PC-9 (cell line): Measurements from ENCODE around the gene TIRAP. TPM values are rescaled to one million over a fixed set of nuclear protein-coding genes. Genes with fewer than 3 reads are reported as not detected.

Source experiments
- BruUV-seq: library from RNA; stranded (reverse); fragments of 400-500 nt; replicated peaks from 2 replicates; lab custom pipeline; 2021; lab: Mats Ljungman, UMichigan
- CTCF ChIA-PET: fragments of 300-600 bp; sonication (Branson Sonifier 250); formaldehyde crosslinking; loops from one replicate; lab custom pipeline; 2022; ENCODE audit warnings: antibody characterized with exemption; lab: Charles Lee
- POLR2A ChIA-PET: fragments of 300-600 bp; sonication (Branson Sonifier 250); formaldehyde crosslinking; loops from one replicate; lab custom pipeline; 2022; ENCODE audit warnings: antibody characterized with exemption; ENCODE audit not compliant: unreplicated experiment; lab: Charles Lee
- DNase-seq, 2 experiments: peaks; one replicate each; pipeline versions ENCODE4 v3.0.0 to v3.0.0-alpha.2; 2015 to 2022; ENCODE audit warnings: mixed read lengths in 1 of 2
- H2AFZ ChIP-seq: fragments of 200-600 bp; sonication (generic); 2 replicates; pipeline ENCODE4 v1.8.1; 2017; ENCODE audit warnings: antibody characterized with exemption
- H3F3A ChIP-seq: fragments of 200-600 bp; sonication (generic); 2 replicates; pipeline ENCODE4 v1.8.1; 2017; ENCODE audit warnings: antibody characterized with exemption, mild to moderate bottlenecking, low read depth; ENCODE audit not compliant: insufficient read depth
- H3K27ac ChIP-seq: fragments of 200-600 bp; sonication (generic); 2 replicates; pipeline ENCODE4 v1.6.1; 2016; ENCODE audit warnings: mixed run types
- H3K27me3 ChIP-seq: fragments of 200-600 bp; sonication (generic); 2 replicates; pipeline ENCODE4 v1.6.1; 2016; ENCODE audit warnings: low read depth, mixed run types; ENCODE audit not compliant: insufficient read depth
- H3K36me3 ChIP-seq: fragments of 200-600 bp; sonication (generic); 2 replicates; pipeline ENCODE4 v1.6.1; 2016; ENCODE audit warnings: low read depth, mixed run types
- H3K4me1 ChIP-seq: fragments of 200-600 bp; sonication (generic); replicated peaks from 2 replicates; pipeline ENCODE4 v1.6.1; 2016; ENCODE audit warnings: mixed run types; ENCODE audit not compliant: insufficient read depth
- H3K4me2 ChIP-seq: fragments of 200-600 bp; sonication (generic); 2 replicates; pipeline ENCODE4 v1.6.1; 2017; ENCODE audit warnings: mixed run types
- H3K4me3 ChIP-seq: fragments of 200-600 bp; sonication (generic); 2 replicates; pipeline ENCODE4 v1.6.1; 2016; ENCODE audit warnings: mixed run types
- H3K79me2 ChIP-seq: fragments of 200-600 bp; sonication (generic); 2 replicates; pipeline ENCODE4 v1.6.1; 2017; ENCODE audit warnings: low read depth, mixed run types
- H3K9me2 ChIP-seq: fragments of 200-600 bp; sonication (generic); 2 replicates; pipeline ENCODE4 v1.8.1; 2017; ENCODE audit warnings: mild to moderate bottlenecking; ENCODE audit not compliant: insufficient read depth
- H3K9me3 ChIP-seq: fragments of 200-600 bp; sonication (generic); 2 replicates; pipeline ENCODE4 v1.8.1; 2016; ENCODE audit warnings: low read depth; ENCODE audit not compliant: insufficient read depth
- H4K20me1 ChIP-seq: fragments of 200-600 bp; sonication (generic); 2 replicates; pipeline ENCODE4 v1.8.1; 2017; ENCODE audit not compliant: insufficient read depth
- EZH2 ChIP-seq: fragments of 200-600 bp; sonication (generic); IDR thresholded peaks from 2 replicates; pipeline ENCODE4 v1.8.0; 2017; ENCODE audit warnings: antibody characterized with exemption, low read depth
- intact Hi-C: fragments of 100-400 bp; cut with micrococcal nuclease; formaldehyde crosslinking; loops from one replicate; pipeline ENCODE4 v1.10.0; 2022; ENCODE audit not compliant: unreplicated experiment
- total RNA-seq: library from RNA; stranded (reverse); gene quantifications from 2 replicates; pipeline ENCODE4 v1.2.3, GENCODE V29; 2021
- TF ChIP-seq, protein P1 (sequence below): fragments of 200-600 bp; sonication (generic); conservative IDR thresholded peaks from 2 replicates; pipeline ENCODE4 v1.6.1; 2017; ENCODE audit warnings: mixed run types, antibody characterized with exemption, mild to moderate bottlenecking, moderate library complexity

The TIRAP gene
- total RNA-seq, 1 experiment from 2014 or later, result 12.7 TPM

GRCh38 chr11:126328001-126328390, 45.1 kb downstream of the TIRAP start:
- CTCF ChIA-PET, result no interaction called here
- no peaks in the 10 kb centered on the region for H3F3A ChIP-seq
- no peak overlapping the region for H2AFZ ChIP-seq
- POLR2A ChIA-PET, result no interaction called here
- no peaks in the 10 kb centered on the region for H3K79me2 ChIP-seq
- H3K36me3 ChIP-seq, result no peaks in the 10 kb centered on the region
- H3K27ac ChIP-seq, result no peak overlapping the region
- no peak overlapping the region for H3K4me2 ChIP-seq
- BruUV-seq, result no TSS peak
- intact Hi-C loops, result no loop called here
- no peaks in the 10 kb centered on the region; the same call in 1 of the 2 replicates for H3K4me1 ChIP-seq
- no peak for DNase-seq
- H3K9me3 ChIP-seq, result no peaks in the 10 kb centered on the region
- no peak overlapping the region for H3K4me3 ChIP-seq
- no peaks in the 10 kb centered on the region for H3K9me2 ChIP-seq
- no peaks in the 10 kb centered on the region for H3K27me3 ChIP-seq
- TF ChIP-seq, protein P1, sequence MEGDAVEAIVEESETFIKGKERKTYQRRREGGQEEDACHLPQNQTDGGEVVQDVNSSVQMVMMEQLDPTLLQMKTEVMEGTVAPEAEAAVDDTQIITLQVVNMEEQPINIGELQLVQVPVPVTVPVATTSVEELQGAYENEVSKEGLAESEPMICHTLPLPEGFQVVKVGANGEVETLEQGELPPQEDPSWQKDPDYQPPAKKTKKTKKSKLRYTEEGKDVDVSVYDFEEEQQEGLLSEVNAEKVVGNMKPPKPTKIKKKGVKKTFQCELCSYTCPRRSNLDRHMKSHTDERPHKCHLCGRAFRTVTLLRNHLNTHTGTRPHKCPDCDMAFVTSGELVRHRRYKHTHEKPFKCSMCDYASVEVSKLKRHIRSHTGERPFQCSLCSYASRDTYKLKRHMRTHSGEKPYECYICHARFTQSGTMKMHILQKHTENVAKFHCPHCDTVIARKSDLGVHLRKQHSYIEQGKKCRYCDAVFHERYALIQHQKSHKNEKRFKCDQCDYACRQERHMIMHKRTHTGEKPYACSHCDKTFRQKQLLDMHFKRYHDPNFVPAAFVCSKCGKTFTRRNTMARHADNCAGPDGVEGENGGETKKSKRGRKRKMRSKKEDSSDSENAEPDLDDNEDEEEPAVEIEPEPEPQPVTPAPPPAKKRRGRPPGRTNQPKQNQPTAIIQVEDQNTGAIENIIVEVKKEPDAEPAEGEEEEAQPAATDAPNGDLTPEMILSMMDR, result no peak
- no peaks in the 10 kb centered on the region for H4K20me1 ChIP-seq

- no peaks in the 10 kb centered on the region for H4K20me1 ChIP-seq
- no peak overlapping the region for H2AFZ ChIP-seq
- DNase-seq, result no peak
- no peaks in the 10 kb centered on the region for H3K36me3 ChIP-seq
- no TSS peak for BruUV-seq
- H3K9me2 ChIP-seq, result no peaks in the 10 kb centered on the region
- no peak overlapping the region for H3K4me3 ChIP-seq
- no peaks in the 10 kb centered on the region for H3K27me3 ChIP-seq
- no peak overlapping the region for H3K4me2 ChIP-seq
- H3K27ac ChIP-seq, result no peak overlapping the region
- POLR2A ChIA-PET, result no interaction called here
- H3K79me2 ChIP-seq, result no peaks in the 10 kb centered on the region
- CTCF ChIA-PET, result no interaction called here
- H3K9me3 ChIP-seq, result no peaks in the 10 kb centered on the region
- intact Hi-C loops, result no loop called here
- TF ChIP-seq, protein P1, result no peak
- TF ChIP-seq EZH2, result no peak
- no peaks in the 10 kb centered on the region; the same call in 1 of the 2 replicates for H3K4me1 ChIP-seq
- H3F3A ChIP-seq, result no peaks in the 10 kb centered on the region
Measured at GRCh38 chr11:126328444-126328843, 45.6 kb downstream of the TIRAP start.

DNA sequence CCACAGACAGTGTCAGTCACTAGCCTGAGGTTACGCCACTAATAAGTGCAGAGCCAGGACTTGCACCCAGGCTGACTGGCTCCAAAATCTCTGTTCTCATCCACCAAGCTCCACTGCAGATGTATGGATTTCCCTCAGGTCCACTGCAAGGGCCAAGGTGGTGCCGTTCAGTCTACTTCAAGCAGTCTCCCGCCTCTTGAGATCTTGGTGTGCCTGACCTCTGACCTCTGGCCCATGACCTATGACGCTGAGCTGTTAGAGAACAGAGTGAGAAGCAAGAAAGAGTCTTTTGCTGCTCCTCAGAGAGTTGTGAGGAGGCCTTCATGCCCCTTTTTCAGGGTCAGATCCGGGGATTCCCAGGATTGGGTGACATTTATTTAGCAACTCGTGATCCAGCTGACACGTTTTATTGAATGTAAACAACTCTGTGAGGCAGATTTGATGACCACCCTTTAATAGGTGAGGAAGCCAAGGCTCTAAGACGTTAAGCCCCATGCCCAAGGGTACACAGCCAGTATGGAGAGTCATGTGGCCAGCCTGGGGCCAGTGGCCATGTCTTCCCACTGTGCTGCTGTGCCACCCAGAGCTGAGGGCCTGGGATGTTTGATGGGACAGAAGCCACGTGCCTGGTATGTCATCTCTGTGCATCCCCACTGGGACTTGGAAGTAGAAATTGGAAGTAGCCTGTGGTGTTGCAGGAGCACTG, 46.2 kb downstream of the TIRAP start:
- Histone ChIP-seq H3K9me3 (no peaks in the 10 kb centered on the region), H3K36me3 (no peaks in the 10 kb centered on the region), H4K20me1 (no peaks in the 10 kb centered on the region), H3K4me3 (no peak overlapping the region), H3K27me3 (no peaks in the 10 kb centered on the region), H3F3A (no peaks in the 10 kb centered on the region), H2AFZ (no peak overlapping the region), H3K79me2 (no peaks in the 10 kb centered on the region), H3K4me1 (no peaks in the 10 kb centered on the region; the same call in 1 of the 2 replicates), H3K9me2 (no peaks in the 10 kb centered on the region), H3K4me2 (no peak overlapping the region), H3K27ac (no peak overlapping the region)
- ChIA-PET CTCF (no interaction called here), POLR2A (no interaction called here)
- no peak for TF ChIP-seq EZH2
- TF ChIP-seq, protein P1, result no peak
- intact Hi-C loops, result no loop called here
- no peak for DNase-seq
- no TSS peak for BruUV-seq
